ENCODE measurements around the gene FBXW7. TPM values are rescaled to one million over a fixed set of nuclear protein-coding genes. Genes with fewer than 3 reads are reported as not detected.

Gene FBXW7
- total and polyA plus RNA-seq, 7 donors: 3.7 to 122 (median 74.9) TPM

- 83 to 92% methylated on average over 2 of the region's 2 CpGs for WGBS, 2 donors
These were observed 204.8 kb downstream of the FBXW7 start for GRCh38 chr4:152331042-152331441.

GRCh38 chr4:152328582-152328981 is 207.3 kb downstream of the FBXW7 start:
- no peak overlapping the region for H3K27ac ChIP-seq
- 16 to 62% methylated on average over 1 of the region's 1 CpG for WGBS, 2 donors
- DNase-seq: no peak
- intact Hi-C loops (cut with DNase I): no loop called here
- H3K9me3 ChIP-seq: no peaks in the 10 kb centered on the region
- no peak overlapping the region for H3K4me3 ChIP-seq
- no peaks in the 10 kb centered on the region for H3K27me3 ChIP-seq
- H3K4me1 ChIP-seq: no peaks in the 10 kb centered on the region
- H3K36me3 ChIP-seq: peaks cover 0 to 67% (median 0%) of the 10 kb centered on the region in 4 donors
- no peak for TF ChIP-seq POLR2AphosphoS5 (IDR thresholded peaks at IDR 0.05)
- no peak for TF ChIP-seq EP300 (IDR thresholded peaks at IDR 0.05)
- no peak for TF ChIP-seq POLR2A (IDR thresholded peaks at IDR 0.05)
- TF ChIP-seq, protein P1, sequence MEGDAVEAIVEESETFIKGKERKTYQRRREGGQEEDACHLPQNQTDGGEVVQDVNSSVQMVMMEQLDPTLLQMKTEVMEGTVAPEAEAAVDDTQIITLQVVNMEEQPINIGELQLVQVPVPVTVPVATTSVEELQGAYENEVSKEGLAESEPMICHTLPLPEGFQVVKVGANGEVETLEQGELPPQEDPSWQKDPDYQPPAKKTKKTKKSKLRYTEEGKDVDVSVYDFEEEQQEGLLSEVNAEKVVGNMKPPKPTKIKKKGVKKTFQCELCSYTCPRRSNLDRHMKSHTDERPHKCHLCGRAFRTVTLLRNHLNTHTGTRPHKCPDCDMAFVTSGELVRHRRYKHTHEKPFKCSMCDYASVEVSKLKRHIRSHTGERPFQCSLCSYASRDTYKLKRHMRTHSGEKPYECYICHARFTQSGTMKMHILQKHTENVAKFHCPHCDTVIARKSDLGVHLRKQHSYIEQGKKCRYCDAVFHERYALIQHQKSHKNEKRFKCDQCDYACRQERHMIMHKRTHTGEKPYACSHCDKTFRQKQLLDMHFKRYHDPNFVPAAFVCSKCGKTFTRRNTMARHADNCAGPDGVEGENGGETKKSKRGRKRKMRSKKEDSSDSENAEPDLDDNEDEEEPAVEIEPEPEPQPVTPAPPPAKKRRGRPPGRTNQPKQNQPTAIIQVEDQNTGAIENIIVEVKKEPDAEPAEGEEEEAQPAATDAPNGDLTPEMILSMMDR (IDR thresholded peaks at IDR 0.05): no peak

More at GRCh38 chr4:152331042-152331441, 204.8 kb downstream of the FBXW7 start:
- H3K36me3 ChIP-seq: peaks cover 0 to 55% (median 0%) of the 10 kb centered on the region in 4 donors
- no peak overlapping the region for H3K4me3 ChIP-seq
- intact Hi-C loops (cut with DNase I): no loop called here
- no peak overlapping the region for H3K27ac ChIP-seq
- no peaks in the 10 kb centered on the region for H3K9me3 ChIP-seq
- TF ChIP-seq EP300 (IDR thresholded peaks at IDR 0.05) (no peak), POLR2A (IDR thresholded peaks at IDR 0.05) (no peak), POLR2AphosphoS5 (IDR thresholded peaks at IDR 0.05) (no peak)
- TF ChIP-seq, protein P1 (IDR thresholded peaks at IDR 0.05): no peak
- H3K27me3 ChIP-seq: no peaks in the 10 kb centered on the region
- H3K4me1 ChIP-seq: no peaks in the 10 kb centered on the region
- DNase-seq: no peak

GRCh38 chr4:152327606-152328453 is 208.1 kb downstream of the FBXW7 start:
- intact Hi-C loops (cut with DNase I): no loop called here
- WGBS, 2 donors: 86 to 97% methylated on average over 6 of the region's 6 CpGs
- Histone ChIP-seq H3K36me3 (peaks cover 0 to 72% (median 2%) of the 10 kb centered on the region in 4 donors), H3K27ac (no peak overlapping the region), H3K4me3 (no peak overlapping the region), H3K27me3 (no peaks in the 10 kb centered on the region), H3K9me3 (no peaks in the 10 kb centered on the region), H3K4me1 (no peaks in the 10 kb centered on the region)
- no peak for DNase-seq
- TF ChIP-seq EP300 (IDR thresholded peaks at IDR 0.05) (no peak), POLR2A (IDR thresholded peaks at IDR 0.05) (no peak), POLR2AphosphoS5 (IDR thresholded peaks at IDR 0.05) (no peak)
- TF ChIP-seq, protein P1 (IDR thresholded peaks at IDR 0.05): no peak

- Histone ChIP-seq H3K27me3 (no peaks in the 10 kb centered on the region), H3K4me1 (no peaks in the 10 kb centered on the region), H3K4me3 (no peak overlapping the region), H3K9me3 (no peaks in the 10 kb centered on the region), H3K27ac (no peak overlapping the region), H3K36me3 (peaks cover 0 to 70% (median 4%) of the 10 kb centered on the region in 4 donors)
- no peak for DNase-seq
- TF ChIP-seq POLR2A (IDR thresholded peaks at IDR 0.05) (no peak), POLR2AphosphoS5 (IDR thresholded peaks at IDR 0.05) (no peak), EP300 (IDR thresholded peaks at IDR 0.05) (no peak)
- TF ChIP-seq, protein P1 (IDR thresholded peaks at IDR 0.05): no peak
- intact Hi-C loops (cut with DNase I): no loop called here
- 91 to 93% methylated on average over 5 of the region's 5 CpGs for WGBS, 2 donors
These were observed 210.1 kb downstream of the FBXW7 start for GRCh38 chr4:152325831-152326230.

Measured in sigmoid colon (tissue), 7 donors.